Chondrocyte (in vitro differentiated cells): ENCODE measurements around the gene COMMD10. TPM values are rescaled to one million over a fixed set of nuclear protein-coding genes. Genes with fewer than 3 reads are reported as not detected.

Experiments used
- DNase-seq: peaks from one replicate; pipeline ENCODE4 v3.0.0; 2021; ENCODE audit warnings: mixed read lengths, low spot score
- H3K27ac Mint-ChIP-seq: one replicate; pipeline ENCODE4 v1.8.0; 2021; ENCODE audit warnings: mild to moderate bottlenecking, moderate library complexity, mixed read lengths; ENCODE audit not compliant: unreplicated experiment
- H3K27me3 Mint-ChIP-seq: 2 replicates; pipeline ENCODE4 v1.8.0; 2021; ENCODE audit warnings: low read depth, mixed read lengths
- H3K36me3 Mint-ChIP-seq: 2 replicates; pipeline ENCODE4 v1.8.0; 2021; ENCODE audit warnings: low read depth, mixed read lengths
- H3K4me1 Mint-ChIP-seq: 2 replicates; pipeline ENCODE4 v1.8.0; 2021; ENCODE audit warnings: low read depth, mild to moderate bottlenecking, mixed read lengths
- H3K4me3 Mint-ChIP-seq: one replicate; pipeline ENCODE4 v1.8.0; 2021; ENCODE audit warnings: mild to moderate bottlenecking, moderate library complexity, mixed read lengths; ENCODE audit not compliant: unreplicated experiment
- H3K9me3 Mint-ChIP-seq: 2 replicates; pipeline ENCODE4 v1.8.0; 2021; ENCODE audit warnings: low read depth, mixed read lengths
- total RNA-seq: library from RNA; stranded (reverse); gene quantifications from 3 replicates; pipeline ENCODE4 v1.2.1, GENCODE V29; 2021
- TF ChIP-seq, protein P1 (sequence below): fragments of 200-600 bp; sonication (generic); IDR thresholded peaks from 2 replicates; pipeline ENCODE4 v1.5.0; 2021; ENCODE audit warnings: antibody characterized with exemption, mild to moderate bottlenecking, moderate library complexity

COMMD10 gene
- total RNA-seq, 1 donor from 2014 or later, result 18.6 TPM

DNA sequence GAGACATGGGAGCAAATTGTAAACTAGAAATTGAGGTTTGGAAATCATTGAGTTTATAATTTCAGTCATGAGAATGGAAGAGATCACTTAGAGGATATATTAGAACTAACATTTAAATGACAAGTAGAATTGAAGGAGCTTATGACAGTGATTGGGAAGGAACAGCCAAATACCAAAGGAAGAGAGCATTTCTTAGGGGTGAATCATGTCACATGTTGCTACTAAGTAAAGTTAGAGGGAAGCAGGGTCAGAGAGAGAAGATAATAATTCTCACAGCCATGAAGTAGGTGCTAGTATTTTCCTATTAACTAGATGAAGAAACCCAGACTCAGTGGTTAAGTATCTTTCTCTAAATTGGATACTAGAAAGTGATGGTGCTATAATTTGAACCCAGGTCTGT is 59.3 kb downstream of the COMMD10 start:
- H3K4me1 Mint-ChIP-seq, result no peaks in the 10 kb centered on the region
- no peak overlapping the region for H3K4me3 Mint-ChIP-seq
- H3K27me3 Mint-ChIP-seq, result no peaks in the 10 kb centered on the region
- DNase-seq, result no peak
- H3K9me3 Mint-ChIP-seq, result peaks cover 4% of the 10 kb centered on the region
- TF ChIP-seq, protein P1, sequence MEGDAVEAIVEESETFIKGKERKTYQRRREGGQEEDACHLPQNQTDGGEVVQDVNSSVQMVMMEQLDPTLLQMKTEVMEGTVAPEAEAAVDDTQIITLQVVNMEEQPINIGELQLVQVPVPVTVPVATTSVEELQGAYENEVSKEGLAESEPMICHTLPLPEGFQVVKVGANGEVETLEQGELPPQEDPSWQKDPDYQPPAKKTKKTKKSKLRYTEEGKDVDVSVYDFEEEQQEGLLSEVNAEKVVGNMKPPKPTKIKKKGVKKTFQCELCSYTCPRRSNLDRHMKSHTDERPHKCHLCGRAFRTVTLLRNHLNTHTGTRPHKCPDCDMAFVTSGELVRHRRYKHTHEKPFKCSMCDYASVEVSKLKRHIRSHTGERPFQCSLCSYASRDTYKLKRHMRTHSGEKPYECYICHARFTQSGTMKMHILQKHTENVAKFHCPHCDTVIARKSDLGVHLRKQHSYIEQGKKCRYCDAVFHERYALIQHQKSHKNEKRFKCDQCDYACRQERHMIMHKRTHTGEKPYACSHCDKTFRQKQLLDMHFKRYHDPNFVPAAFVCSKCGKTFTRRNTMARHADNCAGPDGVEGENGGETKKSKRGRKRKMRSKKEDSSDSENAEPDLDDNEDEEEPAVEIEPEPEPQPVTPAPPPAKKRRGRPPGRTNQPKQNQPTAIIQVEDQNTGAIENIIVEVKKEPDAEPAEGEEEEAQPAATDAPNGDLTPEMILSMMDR, result no peak
- no peaks in the 10 kb centered on the region for H3K36me3 Mint-ChIP-seq
- H3K27ac Mint-ChIP-seq, result no peak overlapping the region

DNA sequence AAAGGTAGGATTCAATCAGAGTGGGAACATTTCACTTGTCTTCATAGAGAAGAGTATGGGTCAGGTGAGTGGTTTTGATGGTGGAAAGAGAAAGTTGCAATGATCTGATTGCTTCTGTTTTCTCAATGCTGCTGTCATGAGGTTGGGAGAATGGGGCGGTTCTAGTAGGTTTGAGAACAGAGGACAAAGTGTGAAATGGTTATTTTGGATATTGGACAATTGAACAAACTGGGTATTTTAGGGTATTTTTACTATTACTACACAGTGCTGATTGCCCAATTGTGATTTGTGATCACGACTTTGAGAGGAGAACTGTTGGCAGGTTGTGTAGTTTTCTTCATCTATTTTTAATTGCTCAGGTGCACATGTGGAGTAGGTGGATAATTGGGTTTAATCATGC is 60.2 kb downstream of the COMMD10 start:
- Mint-ChIP-seq H3K27ac (no peak overlapping the region), H3K4me3 (no peak overlapping the region), H3K4me1 (no peaks in the 10 kb centered on the region), H3K36me3 (no peaks in the 10 kb centered on the region), H3K9me3 (peaks cover 4% of the 10 kb centered on the region), H3K27me3 (no peaks in the 10 kb centered on the region)
- DNase-seq, result no peak
- TF ChIP-seq, protein P1, result no peak

- Mint-ChIP-seq H3K27ac (no peak overlapping the region), H3K4me3 (no peak overlapping the region)
- TF ChIP-seq, protein P1, result no peak
These were observed 60.6 kb downstream of the COMMD10 start for GRCh38 chr5:116145416-116145815.

GRCh38 chr5:116152169-116152568 is 67.3 kb downstream of the COMMD10 start:
- TF ChIP-seq, protein P1, result no peak
- Mint-ChIP-seq H3K27ac (no peak overlapping the region), H3K4me1 (no peaks in the 10 kb centered on the region), H3K9me3 (peaks cover 7% of the 10 kb centered on the region), H3K27me3 (no peaks in the 10 kb centered on the region), H3K36me3 (peaks cover 1% of the 10 kb centered on the region), H3K4me3 (no peak overlapping the region)
- no peak for DNase-seq

More at GRCh38 chr5:116145416-116145815, 60.6 kb downstream of the COMMD10 start:
- Mint-ChIP-seq H3K27me3 (no peaks in the 10 kb centered on the region), H3K36me3 (no peaks in the 10 kb centered on the region), H3K9me3 (peaks cover 4% of the 10 kb centered on the region), H3K4me1 (no peaks in the 10 kb centered on the region)
- DNase-seq, result no peak

- H3K4me1 Mint-ChIP-seq, result no peaks in the 10 kb centered on the region
- H3K4me3 Mint-ChIP-seq, result no peak overlapping the region
- no peak for DNase-seq
- H3K27ac Mint-ChIP-seq, result no peak overlapping the region
- H3K36me3 Mint-ChIP-seq, result peaks cover 1% of the 10 kb centered on the region
- peaks cover 2% of the 10 kb centered on the region for H3K9me3 Mint-ChIP-seq
- TF ChIP-seq, protein P1, result no peak
- H3K27me3 Mint-ChIP-seq, result no peaks in the 10 kb centered on the region
These were observed 68.9 kb downstream of the COMMD10 start for GRCh38 chr5:116153687-116154174.
